ENCODE data around the gene MYDGF. TPM values are rescaled to one million over a fixed set of nuclear protein-coding genes. Genes with fewer than 3 reads are reported as not detected.
"Not testable (repeated sequence)": the region's sequence is repeated elsewhere in the genome, so short reads cannot be mapped to it uniquely, and the experiment has no call there.

MYDGF gene
- total RNA-seq, 1 donor from 2014 or later, result 314 TPM

DNA sequence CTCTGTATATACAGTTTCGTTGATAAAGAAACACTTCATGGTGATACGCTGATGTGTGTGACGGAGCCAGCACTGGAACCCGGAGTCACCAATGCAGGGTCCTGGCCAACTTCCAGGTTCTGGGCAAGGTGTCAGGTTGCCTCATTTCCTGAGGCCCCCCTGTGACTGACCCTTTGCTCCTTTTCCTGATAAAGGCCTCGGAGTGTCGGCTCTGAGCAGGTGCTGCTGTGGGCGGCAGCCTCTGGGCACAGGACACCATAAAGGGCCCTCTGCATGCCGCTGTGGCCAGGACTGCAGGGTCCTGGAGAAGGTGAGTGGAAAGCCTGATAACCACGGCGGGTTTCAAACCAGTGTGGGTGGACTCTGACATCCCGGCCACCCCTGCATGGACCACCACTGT lies 17.3 kb upstream of the MYDGF start:
- DNase-seq (ENCODE audit: low read depth) (no peak), FAIRE-seq (no peak)
- Histone ChIP-seq H3K27me3 (ENCODE audit: control insufficient read depth, insufficient read depth, low read length) (no peaks in the 10 kb centered on the region), H3K4me3 (ENCODE audit: low read depth, low read length) (no peak overlapping the region), H3K36me3 (ENCODE audit: control insufficient read depth, insufficient read depth, low read length) (peaks cover 57% of the 10 kb centered on the region)
- TF ChIP-seq, protein P1, sequence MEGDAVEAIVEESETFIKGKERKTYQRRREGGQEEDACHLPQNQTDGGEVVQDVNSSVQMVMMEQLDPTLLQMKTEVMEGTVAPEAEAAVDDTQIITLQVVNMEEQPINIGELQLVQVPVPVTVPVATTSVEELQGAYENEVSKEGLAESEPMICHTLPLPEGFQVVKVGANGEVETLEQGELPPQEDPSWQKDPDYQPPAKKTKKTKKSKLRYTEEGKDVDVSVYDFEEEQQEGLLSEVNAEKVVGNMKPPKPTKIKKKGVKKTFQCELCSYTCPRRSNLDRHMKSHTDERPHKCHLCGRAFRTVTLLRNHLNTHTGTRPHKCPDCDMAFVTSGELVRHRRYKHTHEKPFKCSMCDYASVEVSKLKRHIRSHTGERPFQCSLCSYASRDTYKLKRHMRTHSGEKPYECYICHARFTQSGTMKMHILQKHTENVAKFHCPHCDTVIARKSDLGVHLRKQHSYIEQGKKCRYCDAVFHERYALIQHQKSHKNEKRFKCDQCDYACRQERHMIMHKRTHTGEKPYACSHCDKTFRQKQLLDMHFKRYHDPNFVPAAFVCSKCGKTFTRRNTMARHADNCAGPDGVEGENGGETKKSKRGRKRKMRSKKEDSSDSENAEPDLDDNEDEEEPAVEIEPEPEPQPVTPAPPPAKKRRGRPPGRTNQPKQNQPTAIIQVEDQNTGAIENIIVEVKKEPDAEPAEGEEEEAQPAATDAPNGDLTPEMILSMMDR (IDR thresholded peaks at IDR 0.05; ENCODE audit: insufficient read depth, low read length, severe bottlenecking), result no peak

DNA sequence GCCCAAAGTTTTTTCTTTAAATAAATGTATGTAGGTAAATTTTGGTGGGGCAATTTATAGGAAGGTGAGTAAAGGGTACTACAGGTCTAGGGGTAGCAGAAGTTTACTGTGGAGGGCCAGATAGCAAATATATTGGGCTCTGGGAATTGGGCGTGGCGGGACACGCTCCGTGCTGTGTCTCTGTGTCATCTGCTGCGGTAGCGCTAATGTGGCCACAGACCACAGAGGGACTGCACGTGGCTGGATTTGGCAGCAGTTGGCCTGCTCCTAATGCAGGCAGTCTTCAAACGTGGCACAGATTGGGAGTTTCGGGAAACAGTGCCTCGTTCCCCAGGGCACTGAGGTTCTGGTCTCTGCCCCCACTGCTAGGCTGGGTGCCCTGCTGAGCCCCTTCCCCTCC lies 16.6 kb upstream of the MYDGF start:
- FAIRE-seq (no peak), DNase-seq (ENCODE audit: low read depth) (no peak)
- TF ChIP-seq, protein P1 (IDR thresholded peaks at IDR 0.05; ENCODE audit: insufficient read depth, low read length, severe bottlenecking), result no peak
- Histone ChIP-seq H3K4me3 (ENCODE audit: low read depth, low read length) (no peak overlapping the region), H3K27me3 (ENCODE audit: control insufficient read depth, insufficient read depth, low read length) (no peaks in the 10 kb centered on the region), H3K36me3 (ENCODE audit: control insufficient read depth, insufficient read depth, low read length) (peaks cover 55% of the 10 kb centered on the region)

DNA sequence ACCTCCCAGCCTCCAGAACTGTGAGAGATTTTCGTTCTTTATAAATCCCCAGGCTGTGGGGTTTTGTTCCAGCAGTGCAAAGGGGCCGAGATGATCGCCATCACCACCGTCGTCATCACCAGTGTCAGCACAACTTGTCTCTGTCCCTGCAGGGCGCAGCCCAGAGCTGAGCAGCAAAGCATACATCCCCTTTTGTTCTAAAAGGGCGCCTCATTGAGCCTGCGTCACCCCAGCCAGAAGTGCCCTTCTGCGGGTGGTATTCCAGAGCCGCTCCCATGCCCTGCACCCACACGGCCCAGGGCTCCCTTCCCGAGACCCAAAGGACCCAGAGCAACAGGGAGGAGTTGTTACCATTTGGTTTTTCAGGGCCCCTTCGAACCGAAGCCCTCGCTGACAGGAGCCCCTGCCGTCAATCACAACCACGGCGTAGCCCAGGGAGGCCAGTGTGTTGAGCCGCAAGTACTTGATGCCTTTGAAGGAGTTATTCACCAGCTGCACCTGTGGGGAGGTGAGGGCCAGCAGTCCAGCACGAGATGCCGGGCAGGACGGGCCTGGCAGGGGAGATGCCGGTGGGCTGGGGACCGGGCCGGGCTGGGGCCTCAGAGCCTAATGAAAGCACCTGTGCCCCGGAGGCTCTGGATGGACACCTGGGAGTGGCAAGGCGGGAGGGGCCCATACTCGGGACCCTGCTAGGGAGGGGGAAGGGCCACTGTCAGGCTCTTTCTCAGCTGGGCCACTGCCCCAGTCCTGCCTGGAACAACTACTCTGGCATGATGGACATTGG lies 14.4 kb upstream of the MYDGF start:
- DNase-seq (ENCODE audit: low read depth), result no peak
- Histone ChIP-seq H3K36me3 (ENCODE audit: control insufficient read depth, insufficient read depth, low read length) (peaks cover 43% of the 10 kb centered on the region), H3K27me3 (ENCODE audit: control insufficient read depth, insufficient read depth, low read length) (no peaks in the 10 kb centered on the region), H3K4me3 (ENCODE audit: low read depth, low read length) (no peak overlapping the region)
- FAIRE-seq, result no peak
- TF ChIP-seq, protein P1 (IDR thresholded peaks at IDR 0.05; ENCODE audit: insufficient read depth, low read length, severe bottlenecking), result no peak

DNA sequence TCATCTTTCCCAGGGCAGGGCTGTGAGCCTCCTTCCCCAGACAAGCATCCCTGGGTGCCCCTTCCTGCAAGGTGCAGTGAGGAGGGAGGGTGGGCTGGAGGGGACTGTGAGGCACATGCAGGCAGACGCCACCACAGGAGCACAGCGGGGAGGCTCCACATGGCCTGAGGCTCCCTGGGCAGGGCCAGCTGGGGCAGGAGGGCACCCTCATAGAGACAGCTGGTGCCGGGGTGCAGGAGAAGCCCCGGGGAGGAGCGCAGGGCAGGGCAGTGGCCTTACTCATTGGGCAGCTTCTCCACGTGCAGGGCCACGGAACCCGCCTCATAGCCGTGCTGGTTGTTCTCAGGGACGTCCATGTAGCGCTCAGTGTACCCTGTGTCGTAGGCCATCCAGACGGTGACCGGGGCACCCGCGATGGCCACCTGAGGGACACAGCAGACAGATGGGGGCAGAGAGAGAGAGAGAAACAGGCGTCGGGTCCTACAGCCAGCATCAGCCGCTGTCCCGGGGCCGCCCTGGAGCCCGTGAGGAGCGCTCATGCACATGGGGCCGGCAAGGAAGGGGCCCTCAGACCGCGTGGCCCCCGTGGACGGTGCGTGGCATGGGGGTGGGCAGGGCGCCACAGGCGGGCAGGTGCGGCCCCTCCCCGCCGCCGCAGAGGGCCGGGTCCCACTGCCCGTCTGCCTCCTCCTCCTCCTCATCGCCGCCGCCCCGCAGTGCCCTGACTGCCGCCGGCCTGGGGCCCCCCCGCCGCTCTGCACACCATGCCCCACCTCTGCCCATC lies 12.5 kb upstream of the MYDGF start:
- TF ChIP-seq, protein P1 (IDR thresholded peaks at IDR 0.05; ENCODE audit: insufficient read depth, low read length, severe bottlenecking), result no peak
- DNase-seq (ENCODE audit: low read depth) (no peak), FAIRE-seq (no peak)
- Histone ChIP-seq H3K27me3 (ENCODE audit: control insufficient read depth, insufficient read depth, low read length) (no peaks in the 10 kb centered on the region), H3K4me3 (ENCODE audit: low read depth, low read length) (no peak overlapping the region), H3K36me3 (ENCODE audit: control insufficient read depth, insufficient read depth, low read length) (peaks cover 43% of the 10 kb centered on the region)

DNA sequence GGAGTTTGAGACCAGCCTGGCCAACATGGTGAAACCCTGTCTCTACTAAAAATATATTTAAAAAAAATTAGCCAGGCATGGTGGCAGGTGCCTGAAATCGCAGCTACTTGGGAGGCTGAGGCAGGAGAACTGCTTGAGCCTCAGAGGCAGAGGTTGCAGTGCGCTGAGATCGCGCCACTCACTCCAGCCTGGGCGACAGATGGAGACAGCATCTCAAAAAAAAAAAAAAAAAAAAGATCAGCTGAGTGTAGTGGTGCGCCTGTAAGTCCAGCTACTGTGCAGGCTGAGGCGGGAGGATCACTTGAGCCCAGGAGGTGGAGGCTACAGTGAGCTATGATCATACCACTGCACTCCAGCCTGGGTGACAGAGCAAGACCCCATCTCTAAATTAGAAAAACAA lies 9.9 kb upstream of the MYDGF start:
- peaks cover 36% of the 10 kb centered on the region for H3K36me3 ChIP-seq (ENCODE audit: control insufficient read depth, insufficient read depth, low read length)
- not testable (repeated sequence) for DNase-seq (ENCODE audit: low read depth); H3K4me3 ChIP-seq (ENCODE audit: low read depth, low read length); H3K27me3 ChIP-seq (ENCODE audit: control insufficient read depth, insufficient read depth, low read length); FAIRE-seq

Data from bronchial epithelial cell (primary cell).